GM19023 (cell line): ENCODE data around the gene MMEL1.
"Not testable (repeated sequence)": the region's sequence is repeated elsewhere in the genome, so short reads cannot be mapped to it uniquely, and the experiment has no call there.

Source experiments
- ATAC-seq: cut with Tn5 transposase; IDR thresholded peaks from one replicate; pipeline ENCODE4 v1.9.1; 2021; ENCODE audit warnings: mild to moderate bottlenecking, moderate library complexity; ENCODE audit not compliant: unreplicated experiment

Gene MMEL1

GRCh38 chr1:2632561-2633361 is at the start of gene MMEL1:
Gene MMEL1, minus strand, starts transcription at chr1:2633016. Its CDS starts 3,532 bp downstream, at chr1:2629484.
- ATAC-seq: no peak

- ATAC-seq: not testable (repeated sequence)
These were observed 43.9 kb upstream of the MMEL1 start for GRCh38 chr1:2676726-2677125.

GRCh38 chr1:2671656-2672055 is 38.8 kb upstream of the MMEL1 start:
- ATAC-seq: not testable (repeated sequence)

GRCh38 chr1:2659806-2660205 is 27.0 kb upstream of the MMEL1 start:
- ATAC-seq: not testable (repeated sequence)

GRCh38 chr1:2657909-2658308 is 25.1 kb upstream of the MMEL1 start:
- ATAC-seq: not testable (repeated sequence)

GRCh38 chr1:2657124-2657523 is 24.3 kb upstream of the MMEL1 start:
- ATAC-seq: not testable (repeated sequence)

GRCh38 chr1:2655598-2656434 is 23.0 kb upstream of the MMEL1 start:
- ATAC-seq: not testable (repeated sequence)

GRCh38 chr1:2654443-2654948 is 21.7 kb upstream of the MMEL1 start:
- ATAC-seq: not testable (repeated sequence)

- ATAC-seq: not testable (repeated sequence)
These were observed 21.1 kb upstream of the MMEL1 start for GRCh38 chr1:2653741-2654442.

GRCh38 chr1:2652926-2653571 is 20.2 kb upstream of the MMEL1 start:
- not testable (repeated sequence) for ATAC-seq

GRCh38 chr1:2652152-2652925 is 19.5 kb upstream of the MMEL1 start:
- not testable (repeated sequence) for ATAC-seq

- ATAC-seq: no peak
These were observed 18.3 kb upstream of the MMEL1 start for GRCh38 chr1:2650967-2651645.

- no peak for ATAC-seq
These were observed 14.0 kb upstream of the MMEL1 start for GRCh38 chr1:2646837-2647236.

GRCh38 chr1:2645776-2646175 is 13.0 kb upstream of the MMEL1 start:
- ATAC-seq: no peak

GRCh38 chr1:2645143-2645542 is 12.3 kb upstream of the MMEL1 start:
- ATAC-seq: no peak

- ATAC-seq: no peak
These were observed 11.8 kb upstream of the MMEL1 start for GRCh38 chr1:2644591-2645101.

GRCh38 chr1:2644171-2644570 is 11.4 kb upstream of the MMEL1 start:
- no peak for ATAC-seq

- no peak for ATAC-seq
These were observed 10.7 kb upstream of the MMEL1 start for GRCh38 chr1:2643414-2644077.
